Measurements from ENCODE around the gene CAMTA1.
"Not testable (repeated sequence)": the region's sequence is repeated elsewhere in the genome, so short reads cannot be mapped to it uniquely, and the experiment has no call there.

CAMTA1 gene

GRCh38 chr1:7403265-7404045 lies 618.2 kb downstream of the CAMTA1 start:
- Histone ChIP-seq H3K27me3 (ENCODE audit: low read depth, low read length) (no peaks in the 10 kb centered on the region), H3K9me3 (ENCODE audit: control insufficient read depth in 1 of 2, low read length in 2 of 2) (peaks cover 0 to 12% of the 10 kb centered on the region in 2 donors)

GRCh38 chr1:7404046-7404742 lies 618.9 kb downstream of the CAMTA1 start:
- no peaks in the 10 kb centered on the region for H3K36me3 ChIP-seq (ENCODE audit: control insufficient read depth in 1 of 2, insufficient read depth in 2 of 2, low read length in 2 of 2)
- H3K4me1 ChIP-seq (ENCODE audit: control insufficient read depth in 1 of 2, insufficient read depth in 2 of 2, low read length in 2 of 2), result no peaks in the 10 kb centered on the region
- H3K9me3 ChIP-seq (ENCODE audit: control insufficient read depth in 1 of 2, low read length in 2 of 2), result peaks cover 0 to 10% of the 10 kb centered on the region in 2 donors
- H3K4me3 ChIP-seq (ENCODE audit: low read depth in 1 of 2, low read length in 2 of 2), result no peak overlapping the region
- no peak overlapping the region for H3K27ac ChIP-seq (ENCODE audit: low read length)
- no peaks in the 10 kb centered on the region for H3K27me3 ChIP-seq (ENCODE audit: low read depth, low read length)

More at GRCh38 chr1:7403265-7404045, 618.2 kb downstream of the CAMTA1 start:
- Histone ChIP-seq H3K4me1 (ENCODE audit: control insufficient read depth in 1 of 2, insufficient read depth in 2 of 2, low read length in 2 of 2) (no peaks in the 10 kb centered on the region), H3K27ac (ENCODE audit: low read length) (no peak overlapping the region), H3K4me3 (ENCODE audit: low read depth in 1 of 2, low read length in 2 of 2) (no peak overlapping the region), H3K36me3 (ENCODE audit: control insufficient read depth in 1 of 2, insufficient read depth in 2 of 2, low read length in 2 of 2) (no peaks in the 10 kb centered on the region)

- no peak overlapping the region for H3K4me3 ChIP-seq (ENCODE audit: low read depth in 1 of 2, low read length in 2 of 2)
- no peaks in the 10 kb centered on the region for H3K36me3 ChIP-seq (ENCODE audit: control insufficient read depth in 1 of 2, insufficient read depth in 2 of 2, low read length in 2 of 2)
- no peak overlapping the region for H3K27ac ChIP-seq (ENCODE audit: low read length)
- no peaks in the 10 kb centered on the region for H3K4me1 ChIP-seq (ENCODE audit: control insufficient read depth in 1 of 2, insufficient read depth in 2 of 2, low read length in 2 of 2)
- H3K9me3 ChIP-seq (ENCODE audit: control insufficient read depth in 1 of 2, low read length in 2 of 2), result no peaks in the 10 kb centered on the region
- no peaks in the 10 kb centered on the region for H3K27me3 ChIP-seq (ENCODE audit: low read depth, low read length)
Measured at GRCh38 chr1:7405844-7406500, 620.7 kb downstream of the CAMTA1 start.

- Histone ChIP-seq H3K36me3 (ENCODE audit: control insufficient read depth in 1 of 2, insufficient read depth in 2 of 2, low read length in 2 of 2) (no peaks in the 10 kb centered on the region), H3K27me3 (ENCODE audit: low read depth, low read length) (no peaks in the 10 kb centered on the region), H3K4me1 (ENCODE audit: control insufficient read depth in 1 of 2, insufficient read depth in 2 of 2, low read length in 2 of 2) (no peaks in the 10 kb centered on the region), H3K27ac (ENCODE audit: low read length) (no peak overlapping the region), H3K4me3 (ENCODE audit: low read depth in 1 of 2, low read length in 2 of 2) (no peak overlapping the region), H3K9me3 (ENCODE audit: control insufficient read depth in 1 of 2, low read length in 2 of 2) (no peaks in the 10 kb centered on the region)
Measured at GRCh38 chr1:7406641-7407543, 621.6 kb downstream of the CAMTA1 start.

GRCh38 chr1:7407544-7407895 lies 622.3 kb downstream of the CAMTA1 start:
- H3K4me3 ChIP-seq (ENCODE audit: low read depth in 1 of 2, low read length in 2 of 2), result no peak overlapping the region
- H3K27ac ChIP-seq (ENCODE audit: low read length), result no peak overlapping the region
- H3K27me3 ChIP-seq (ENCODE audit: low read depth, low read length), result no peaks in the 10 kb centered on the region
- H3K4me1 ChIP-seq (ENCODE audit: control insufficient read depth in 1 of 2, insufficient read depth in 2 of 2, low read length in 2 of 2), result no peaks in the 10 kb centered on the region
- H3K36me3 ChIP-seq (ENCODE audit: control insufficient read depth in 1 of 2, insufficient read depth in 2 of 2, low read length in 2 of 2), result no peaks in the 10 kb centered on the region
- no peaks in the 10 kb centered on the region for H3K9me3 ChIP-seq (ENCODE audit: control insufficient read depth in 1 of 2, low read length in 2 of 2)

- Histone ChIP-seq H3K9me3 (ENCODE audit: control insufficient read depth in 1 of 2, low read length in 2 of 2) (no peaks in the 10 kb centered on the region), H3K27ac (ENCODE audit: low read length) (no peak overlapping the region), H3K4me1 (ENCODE audit: control insufficient read depth in 1 of 2, insufficient read depth in 2 of 2, low read length in 2 of 2) (no peaks in the 10 kb centered on the region), H3K27me3 (ENCODE audit: low read depth, low read length) (no peaks in the 10 kb centered on the region), H3K36me3 (ENCODE audit: control insufficient read depth in 1 of 2, insufficient read depth in 2 of 2, low read length in 2 of 2) (no peaks in the 10 kb centered on the region), H3K4me3 (ENCODE audit: low read depth in 1 of 2, low read length in 2 of 2) (no peak overlapping the region)
Measured at GRCh38 chr1:7407980-7408770, 622.9 kb downstream of the CAMTA1 start.

- no peaks in the 10 kb centered on the region for H3K27me3 ChIP-seq (ENCODE audit: low read depth, low read length)
- no peaks in the 10 kb centered on the region for H3K9me3 ChIP-seq (ENCODE audit: control insufficient read depth in 1 of 2, low read length in 2 of 2)
- H3K36me3 ChIP-seq (ENCODE audit: control insufficient read depth in 1 of 2, insufficient read depth in 2 of 2, low read length in 2 of 2), result no peaks in the 10 kb centered on the region
- H3K27ac ChIP-seq (ENCODE audit: low read length), result no peak overlapping the region
- no peaks in the 10 kb centered on the region for H3K4me1 ChIP-seq (ENCODE audit: control insufficient read depth in 1 of 2, insufficient read depth in 2 of 2, low read length in 2 of 2)
- H3K4me3 ChIP-seq (ENCODE audit: low read depth in 1 of 2, low read length in 2 of 2), result no peak overlapping the region
Measured at GRCh38 chr1:7408771-7409150, 623.5 kb downstream of the CAMTA1 start.

GRCh38 chr1:7409278-7409677 lies 624.0 kb downstream of the CAMTA1 start:
- Histone ChIP-seq H3K4me3 (ENCODE audit: low read depth in 1 of 2, low read length in 2 of 2) (no peak overlapping the region), H3K36me3 (ENCODE audit: control insufficient read depth in 1 of 2, insufficient read depth in 2 of 2, low read length in 2 of 2) (no peaks in the 10 kb centered on the region), H3K27ac (ENCODE audit: low read length) (no peak overlapping the region), H3K4me1 (ENCODE audit: control insufficient read depth in 1 of 2, insufficient read depth in 2 of 2, low read length in 2 of 2) (no peaks in the 10 kb centered on the region), H3K27me3 (ENCODE audit: low read depth, low read length) (no peaks in the 10 kb centered on the region), H3K9me3 (ENCODE audit: control insufficient read depth in 1 of 2, low read length in 2 of 2) (no peaks in the 10 kb centered on the region)

- Histone ChIP-seq H3K27me3 (ENCODE audit: low read depth, low read length) (no peaks in the 10 kb centered on the region), H3K9me3 (ENCODE audit: control insufficient read depth in 1 of 2, low read length in 2 of 2) (no peaks in the 10 kb centered on the region), H3K4me3 (ENCODE audit: low read depth in 1 of 2, low read length in 2 of 2) (no peak overlapping the region), H3K36me3 (ENCODE audit: control insufficient read depth in 1 of 2, insufficient read depth in 2 of 2, low read length in 2 of 2) (no peaks in the 10 kb centered on the region), H3K4me1 (ENCODE audit: control insufficient read depth in 1 of 2, insufficient read depth in 2 of 2, low read length in 2 of 2) (no peaks in the 10 kb centered on the region), H3K27ac (ENCODE audit: low read length) (no peak overlapping the region)
Measured at GRCh38 chr1:7410156-7410555, 624.9 kb downstream of the CAMTA1 start.

- not testable (repeated sequence) for H3K9me3 ChIP-seq (ENCODE audit: control insufficient read depth in 1 of 2, low read length in 2 of 2); H3K36me3 ChIP-seq (ENCODE audit: control insufficient read depth in 1 of 2, insufficient read depth in 2 of 2, low read length in 2 of 2); H3K27ac ChIP-seq (ENCODE audit: low read length); H3K27me3 ChIP-seq (ENCODE audit: low read depth, low read length); H3K4me3 ChIP-seq (ENCODE audit: low read depth in 1 of 2, low read length in 2 of 2); H3K4me1 ChIP-seq (ENCODE audit: control insufficient read depth in 1 of 2, insufficient read depth in 2 of 2, low read length in 2 of 2)
Measured at GRCh38 chr1:7417618-7418017, 632.4 kb downstream of the CAMTA1 start.

Data from muscle layer of duodenum (tissue), 2 donors.